GM19099 (cell line): Measurements from ENCODE around the gene MRGPRG.

Experiments used
- POLR2A ChIP-seq: IDR thresholded peaks from 3 replicates; pipeline ENCODE4 v1.6.1; 2011; ENCODE audit warnings: low read depth; ENCODE audit not compliant: insufficient read length; ENCODE audit errors: extremely low read depth

MRGPRG gene

DNA sequence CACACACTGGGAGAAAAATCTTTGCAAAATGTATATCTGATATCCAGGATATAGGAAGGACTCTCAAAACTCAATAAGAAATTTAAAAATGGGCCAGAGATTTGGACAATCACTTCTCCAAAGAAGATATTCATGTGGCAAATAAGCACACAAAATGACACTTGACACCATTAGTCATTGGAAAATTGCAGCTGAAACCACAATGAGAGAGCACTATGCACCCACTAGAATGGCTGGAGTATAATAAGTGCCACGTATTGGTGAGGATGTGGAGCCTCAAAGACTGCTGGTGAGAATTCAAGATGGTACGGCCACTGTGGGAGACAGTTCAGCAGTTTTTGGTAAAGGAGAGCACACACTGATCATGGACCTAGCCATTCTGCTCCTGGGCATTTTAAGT, 40.7 kb downstream of the MRGPRG start:
- TF ChIP-seq POLR2A, result no peak

DNA sequence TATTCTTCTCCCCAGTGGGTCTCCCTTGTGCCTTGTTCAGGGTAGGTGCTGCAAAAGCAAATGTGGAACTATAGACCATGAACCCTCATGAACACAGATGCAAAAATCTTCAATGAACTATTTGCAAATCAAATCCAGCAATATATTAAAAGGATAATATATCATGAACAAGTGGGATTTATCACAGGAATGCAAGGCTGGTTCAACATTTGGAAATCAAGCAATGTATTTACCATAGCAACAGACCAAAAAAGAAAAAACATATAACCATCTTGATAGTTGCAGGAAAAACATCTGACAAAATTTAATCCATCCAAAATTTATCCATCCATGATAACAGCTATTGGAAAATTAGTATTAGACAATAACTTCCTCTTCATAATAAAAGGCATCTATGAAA, 42.1 kb downstream of the MRGPRG start:
- TF ChIP-seq POLR2A, result no peak

DNA sequence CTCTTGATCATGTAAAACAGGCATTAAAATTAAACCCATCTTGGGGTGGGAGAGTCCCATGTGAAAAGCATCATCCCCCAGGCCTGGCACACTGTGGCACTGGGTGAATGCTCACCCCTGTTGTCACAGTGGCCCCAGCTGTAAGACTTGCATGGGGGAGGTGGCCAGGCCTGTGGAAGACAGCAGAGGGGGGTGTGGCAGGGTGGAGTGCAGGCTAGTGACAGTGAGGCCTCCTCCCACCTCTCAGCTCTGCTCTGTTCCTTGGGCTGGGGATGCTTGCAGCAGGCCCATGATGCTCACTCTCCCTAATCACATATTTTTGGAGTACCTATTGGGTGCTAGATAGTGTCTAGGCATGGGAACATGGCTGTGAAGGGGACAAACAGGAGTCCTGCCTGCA, 43.4 kb downstream of the MRGPRG start:
- TF ChIP-seq POLR2A, result no peak

DNA sequence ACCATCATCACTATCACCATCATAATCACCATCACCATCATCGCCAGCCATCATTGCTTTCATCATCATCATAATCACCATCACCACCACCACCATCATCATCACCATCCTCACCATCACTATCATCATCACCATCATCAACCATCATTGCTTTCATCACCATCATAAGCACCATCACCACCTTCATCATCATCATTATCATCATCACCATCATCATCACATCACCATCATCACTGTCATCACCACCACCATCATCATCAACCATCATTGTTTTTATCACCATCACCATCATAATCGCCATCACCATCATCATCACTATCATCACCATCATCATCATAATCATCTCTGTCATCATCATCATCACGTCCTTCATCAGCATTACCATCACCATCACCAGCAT, 44.2 kb downstream of the MRGPRG start:
- TF ChIP-seq POLR2A, result no peak

DNA sequence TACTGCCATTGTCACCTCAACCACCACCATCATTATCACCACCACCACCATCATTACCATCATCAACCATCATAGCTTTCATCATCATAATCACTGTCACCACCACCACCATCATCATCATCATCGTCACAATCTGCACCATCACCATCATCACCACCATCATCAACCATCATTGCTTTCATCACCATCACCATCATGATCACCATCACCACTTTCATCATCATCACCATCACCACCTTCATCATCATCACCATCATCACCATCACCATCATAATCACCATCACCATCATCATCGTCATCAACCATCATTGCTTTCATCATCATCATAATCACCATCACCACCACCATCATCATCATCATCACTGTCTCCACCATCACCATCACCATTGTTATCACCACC, 44.8 kb downstream of the MRGPRG start:
- no peak for TF ChIP-seq POLR2A

DNA sequence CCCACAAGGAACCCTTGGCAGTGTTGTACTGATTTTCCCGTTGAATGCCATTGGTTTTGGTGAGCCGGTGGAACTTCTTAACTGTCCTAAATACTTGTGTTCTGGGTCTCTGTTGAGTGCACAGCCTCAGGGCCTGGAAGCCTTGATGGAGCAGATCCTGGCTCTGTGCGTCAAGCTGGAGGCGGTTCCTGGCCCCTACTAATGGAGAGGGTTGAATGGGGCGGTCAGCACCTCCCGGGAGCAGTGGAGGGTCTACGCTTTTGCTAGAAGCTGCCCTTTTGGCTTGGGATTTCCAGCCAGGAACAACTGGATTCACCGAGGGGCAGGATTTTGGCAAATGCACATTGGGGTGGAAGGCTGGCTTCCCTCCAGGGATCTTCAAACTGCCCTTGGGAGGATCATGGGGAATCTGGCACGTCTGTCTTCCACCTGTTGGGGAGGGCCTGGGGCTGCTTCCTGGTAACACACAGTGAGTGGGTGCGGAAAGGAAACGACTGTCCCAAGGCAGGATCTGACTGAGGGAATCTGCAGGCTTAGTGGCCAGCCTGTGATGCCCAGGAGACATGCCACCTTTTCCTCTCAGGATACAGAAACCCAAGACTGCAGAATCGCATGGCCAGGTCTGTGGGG, 46.6 kb downstream of the MRGPRG start:
- TF ChIP-seq POLR2A, result no peak

DNA sequence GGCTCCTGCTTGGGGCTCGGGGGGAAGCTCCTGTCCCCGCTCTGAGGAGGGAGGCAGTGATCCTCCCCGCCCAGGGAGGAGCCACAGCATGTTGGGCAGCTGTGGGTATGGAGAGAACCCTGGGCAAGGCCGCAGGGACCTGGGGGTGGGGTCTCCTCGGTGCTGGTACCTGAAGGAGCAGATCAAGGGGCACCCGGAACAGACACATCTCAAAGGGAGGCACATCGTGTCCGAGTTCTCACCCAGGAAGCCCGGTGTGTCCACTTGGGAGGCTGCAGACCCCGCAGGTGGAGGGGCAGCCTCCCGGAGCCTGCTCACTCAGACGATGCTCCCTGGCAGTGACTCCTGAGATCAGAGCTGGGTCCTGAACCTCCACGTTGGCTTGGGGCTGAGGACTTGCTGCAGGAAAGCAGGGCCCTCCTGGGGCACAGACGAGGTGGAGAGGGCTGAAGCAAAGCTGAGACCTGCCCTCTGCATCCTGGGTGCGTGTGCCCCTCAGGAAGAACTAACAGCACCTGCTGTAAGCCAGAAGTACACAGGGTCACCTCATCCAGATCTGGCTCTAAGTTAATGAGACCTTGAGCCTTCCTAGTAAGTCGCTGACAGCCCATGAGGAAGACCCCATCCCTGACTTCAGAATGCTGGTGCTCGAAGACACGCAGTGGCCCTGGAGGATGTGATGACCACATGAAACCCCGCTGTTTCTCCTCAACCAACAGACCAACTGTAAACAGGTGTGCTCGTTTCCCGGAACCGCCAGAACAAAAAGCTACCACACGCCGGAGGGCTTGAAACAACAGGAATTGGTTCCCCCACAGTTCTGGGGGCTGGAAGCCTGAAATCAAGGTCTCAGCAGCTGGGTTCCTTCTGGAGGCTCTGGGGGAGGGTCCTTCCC, 47.6 kb downstream of the MRGPRG start:
- no peak for TF ChIP-seq POLR2A

DNA sequence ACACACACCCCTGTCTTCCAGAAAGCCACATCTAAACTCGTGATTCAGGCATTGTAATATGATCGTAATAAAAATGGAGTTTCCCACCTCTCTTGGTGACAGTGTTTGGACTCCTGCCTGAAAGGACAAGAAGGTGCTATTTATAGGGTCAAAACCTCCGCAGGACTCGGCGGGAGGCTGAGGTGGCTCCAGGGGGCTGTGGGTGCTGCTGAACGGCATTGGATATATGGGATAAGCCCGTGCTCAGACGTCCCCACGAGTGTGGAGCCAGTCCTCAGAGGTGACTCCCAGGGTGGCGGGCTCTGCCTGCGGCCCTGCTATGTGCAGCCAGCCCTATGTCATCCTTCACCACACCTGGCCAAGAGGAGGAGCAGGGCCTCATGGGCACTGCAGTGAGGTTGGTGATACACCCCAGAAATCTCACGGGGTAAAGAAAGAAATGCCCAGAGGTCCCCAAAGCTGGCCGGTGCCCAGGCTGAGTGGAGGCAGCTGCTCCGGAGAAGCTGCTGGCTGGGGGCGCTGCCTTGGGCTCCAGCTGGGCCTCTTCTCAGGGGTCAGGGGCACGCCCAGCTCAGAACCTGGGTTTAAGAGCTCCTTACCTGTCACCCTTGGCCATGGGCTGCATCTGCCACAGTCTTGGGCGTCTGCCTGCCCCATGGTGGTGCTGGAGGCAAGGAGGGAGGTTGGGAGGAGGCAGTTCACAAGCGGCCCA, 48.4 kb downstream of the MRGPRG start:
- TF ChIP-seq POLR2A, result no peak

DNA sequence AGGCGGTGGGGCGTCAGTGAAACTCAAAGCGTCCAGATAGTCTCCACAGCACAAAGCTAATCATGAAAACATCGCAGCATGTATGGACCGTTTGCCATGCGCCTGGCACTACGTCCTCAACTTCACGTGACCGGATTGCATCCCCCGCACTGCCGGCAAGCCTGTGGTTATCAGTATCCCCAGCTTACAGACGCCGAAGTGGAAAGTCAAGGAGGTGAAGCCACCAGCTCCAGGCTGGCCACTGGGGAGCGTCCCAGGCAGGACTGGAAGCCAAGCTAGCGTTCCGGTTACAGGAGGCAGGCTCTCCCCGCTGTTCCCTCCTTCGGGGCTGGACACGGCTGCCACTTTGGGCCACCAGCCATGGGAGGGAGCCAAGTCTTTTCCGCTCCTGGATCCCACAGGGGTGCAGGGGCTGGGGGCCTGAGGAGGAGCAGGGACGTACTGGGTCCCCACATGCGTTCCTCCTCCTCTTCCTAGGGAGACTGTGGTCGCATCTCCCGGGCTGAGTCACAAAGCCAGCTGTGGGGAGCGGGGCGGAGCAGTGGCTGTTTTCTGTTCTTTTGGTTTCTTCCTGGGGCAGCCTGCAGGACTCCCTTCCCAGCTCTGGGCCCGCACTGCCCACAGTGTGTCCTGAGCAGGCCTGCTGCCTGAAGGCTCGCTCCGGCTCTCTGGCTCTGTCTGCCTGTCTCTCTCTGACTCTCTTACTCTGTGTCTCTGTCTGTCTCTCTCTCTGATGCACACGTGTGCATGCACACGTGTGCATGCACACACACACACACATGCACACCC, 49.2 kb downstream of the MRGPRG start:
- no peak for TF ChIP-seq POLR2A
